Measurements from ENCODE around the gene ZNF385C.

Gene ZNF385C

GRCh38 chr17:42045719-42046118 is 52.6 kb downstream of the ZNF385C start:
- TF ChIP-seq EZH2 (IDR thresholded peaks at IDR 0.05) (no peak), FOXP2 (optimal IDR thresholded peaks at IDR 0.05; ENCODE audit: control extremely low read depth, extremely low read length, insufficient read depth) (no peak), POLR2AphosphoS5 (IDR thresholded peaks at IDR 0.05; ENCODE audit: borderline replicate concordance, low read depth, low read length) (no peak)
- no peak overlapping the region for H3K27ac ChIP-seq
- no peak for DNase-seq (ENCODE audit: low read depth, low spot score)
- H3K4me3 ChIP-seq, result no peak overlapping the region
- H3K36me3 ChIP-seq (ENCODE audit: insufficient read depth, low read length), result no peaks in the 10 kb centered on the region
- H3K9me3 ChIP-seq (ENCODE audit: low read depth, low read length), result no peaks in the 10 kb centered on the region
- H3K9ac ChIP-seq (ENCODE audit: insufficient read length), result no peak overlapping the region

DNA sequence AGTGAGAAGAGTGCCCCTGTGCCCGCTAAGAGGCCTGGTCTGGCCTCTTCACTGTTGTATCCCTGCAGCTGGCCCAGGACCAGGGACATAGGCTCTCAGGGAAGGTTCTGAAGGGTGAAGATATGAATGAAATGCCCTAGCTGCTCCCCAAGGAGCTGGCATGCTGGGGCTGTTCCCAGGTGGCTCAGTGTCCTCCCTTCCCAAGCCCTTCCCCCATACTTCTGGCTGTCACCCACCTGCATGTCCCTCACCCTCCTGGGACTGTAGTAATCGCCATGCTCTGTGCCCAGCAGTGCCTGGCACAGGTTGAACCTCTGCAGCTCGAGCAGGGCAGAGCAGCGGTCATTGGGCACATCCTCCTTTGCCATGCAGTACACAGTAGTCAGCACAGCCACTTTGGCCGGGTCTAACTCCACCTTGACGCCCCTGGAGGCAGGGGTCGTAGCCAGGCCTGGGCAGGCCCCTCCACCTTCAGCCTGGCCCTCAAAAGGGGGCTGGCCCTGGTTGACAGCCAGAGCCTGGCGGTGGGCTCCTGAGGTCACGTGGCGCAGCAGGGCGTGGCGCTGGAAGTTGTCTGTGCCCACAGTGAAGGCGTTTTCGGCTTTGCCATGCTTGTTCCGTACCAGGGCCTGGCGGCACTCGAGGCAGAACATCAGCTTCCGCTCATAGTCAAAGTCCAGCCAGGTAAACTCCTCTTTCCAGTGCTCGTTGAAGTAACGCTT is 55.5 kb downstream of the ZNF385C start:
- no peaks in the 10 kb centered on the region for H3K36me3 ChIP-seq (ENCODE audit: insufficient read depth, low read length)
- no peaks in the 10 kb centered on the region for H3K9me3 ChIP-seq (ENCODE audit: low read depth, low read length)
- H3K27ac ChIP-seq, result no peak overlapping the region
- H3K9ac ChIP-seq (ENCODE audit: insufficient read length), result no peak overlapping the region
- no peak for TF ChIP-seq FOXP2 (optimal IDR thresholded peaks at IDR 0.05; ENCODE audit: control extremely low read depth, extremely low read length, insufficient read depth)
- TF ChIP-seq EZH2 (IDR thresholded peaks at IDR 0.05), result no peak
- no peak for TF ChIP-seq POLR2AphosphoS5 (IDR thresholded peaks at IDR 0.05; ENCODE audit: borderline replicate concordance, low read depth, low read length)
- no peak for DNase-seq (ENCODE audit: low read depth, low spot score)
- H3K4me3 ChIP-seq, result no peak overlapping the region

DNA sequence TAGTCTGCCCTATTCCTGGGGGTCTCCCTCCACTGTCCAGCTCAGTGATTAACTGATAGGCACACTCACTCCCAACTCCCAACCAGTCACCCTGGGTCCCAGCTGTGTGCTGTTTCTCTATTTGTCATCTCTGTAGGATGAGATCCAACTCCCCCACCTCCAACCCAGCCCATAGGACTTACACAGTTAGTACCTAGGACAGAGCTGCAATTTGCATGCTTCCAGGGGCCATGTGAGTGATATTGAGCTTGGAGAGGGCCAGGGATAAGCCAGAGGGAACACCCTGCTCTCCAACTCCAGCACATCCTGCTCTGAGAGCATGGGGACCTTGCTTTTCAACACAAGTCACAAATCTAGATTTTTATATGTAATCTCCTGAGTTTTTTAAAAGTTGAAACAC is 56.7 kb downstream of the ZNF385C start:
- Histone ChIP-seq H3K9me3 (ENCODE audit: low read depth, low read length) (no peaks in the 10 kb centered on the region), H3K4me3 (no peak overlapping the region), H3K27ac (no peak overlapping the region), H3K36me3 (ENCODE audit: insufficient read depth, low read length) (no peaks in the 10 kb centered on the region), H3K9ac (ENCODE audit: insufficient read length) (no peak overlapping the region)
- TF ChIP-seq EZH2 (IDR thresholded peaks at IDR 0.05) (no peak), POLR2AphosphoS5 (IDR thresholded peaks at IDR 0.05; ENCODE audit: borderline replicate concordance, low read depth, low read length) (no peak), FOXP2 (optimal IDR thresholded peaks at IDR 0.05; ENCODE audit: control extremely low read depth, extremely low read length, insufficient read depth) (no peak)
- no peak for DNase-seq (ENCODE audit: low read depth, low spot score)

DNA sequence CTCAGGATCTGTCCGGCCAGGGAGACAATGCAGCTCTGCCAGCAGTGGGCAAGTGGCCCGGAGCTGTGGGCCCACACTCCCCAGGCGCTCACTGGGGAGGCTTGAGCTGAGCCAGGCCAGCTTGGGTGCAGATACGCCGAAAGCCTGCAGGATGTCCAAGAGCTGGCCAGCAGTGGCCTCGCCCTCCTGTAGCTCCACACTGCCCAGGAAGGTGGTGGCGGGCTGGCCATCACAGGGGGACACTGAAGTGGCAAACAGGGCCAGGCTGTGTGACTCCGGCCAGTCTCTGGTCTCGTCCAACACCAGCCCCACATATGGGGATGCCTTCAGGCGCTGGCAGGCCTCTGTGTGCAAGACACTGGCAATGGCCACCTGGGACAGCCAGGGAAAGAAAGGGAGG is 57.5 kb downstream of the ZNF385C start:
- H3K36me3 ChIP-seq (ENCODE audit: insufficient read depth, low read length), result no peaks in the 10 kb centered on the region
- no peak for TF ChIP-seq EZH2 (IDR thresholded peaks at IDR 0.05)
- no peak for TF ChIP-seq FOXP2 (optimal IDR thresholded peaks at IDR 0.05; ENCODE audit: control extremely low read depth, extremely low read length, insufficient read depth)
- no peak for TF ChIP-seq POLR2AphosphoS5 (IDR thresholded peaks at IDR 0.05; ENCODE audit: borderline replicate concordance, low read depth, low read length)
- no peak for DNase-seq (ENCODE audit: low read depth, low spot score)
- H3K9ac ChIP-seq (ENCODE audit: insufficient read length), result no peak overlapping the region
- no peaks in the 10 kb centered on the region for H3K9me3 ChIP-seq (ENCODE audit: low read depth, low read length)
- H3K27ac ChIP-seq, result no peak overlapping the region
- no peak overlapping the region for H3K4me3 ChIP-seq

- no peaks in the 10 kb centered on the region for H3K36me3 ChIP-seq (ENCODE audit: insufficient read depth, low read length)
- DNase-seq (ENCODE audit: low read depth, low spot score), result no peak
- H3K27ac ChIP-seq, result no peak overlapping the region
- no peak overlapping the region for H3K4me3 ChIP-seq
- no peak overlapping the region for H3K9ac ChIP-seq (ENCODE audit: insufficient read length)
- no peak for TF ChIP-seq FOXP2 (optimal IDR thresholded peaks at IDR 0.05; ENCODE audit: control extremely low read depth, extremely low read length, insufficient read depth)
- no peak for TF ChIP-seq EZH2 (IDR thresholded peaks at IDR 0.05)
- TF ChIP-seq POLR2AphosphoS5 (IDR thresholded peaks at IDR 0.05; ENCODE audit: borderline replicate concordance, low read depth, low read length), result no peak
- no peaks in the 10 kb centered on the region for H3K9me3 ChIP-seq (ENCODE audit: low read depth, low read length)
These were observed 58.2 kb downstream of the ZNF385C start for GRCh38 chr17:42039794-42040763.

- Histone ChIP-seq H3K36me3 (ENCODE audit: insufficient read depth, low read length) (no peaks in the 10 kb centered on the region), H3K9me3 (ENCODE audit: low read depth, low read length) (no peaks in the 10 kb centered on the region), H3K4me3 (no peak overlapping the region), H3K9ac (ENCODE audit: insufficient read length) (no peak overlapping the region), H3K27ac (no peak overlapping the region)
- TF ChIP-seq POLR2AphosphoS5 (IDR thresholded peaks at IDR 0.05; ENCODE audit: borderline replicate concordance, low read depth, low read length), result no peak
- no peak for DNase-seq (ENCODE audit: low read depth, low spot score)
These were observed 59.9 kb downstream of the ZNF385C start for GRCh38 chr17:42038221-42038973.

- no peak for DNase-seq (ENCODE audit: low read depth, low spot score)
- Histone ChIP-seq H3K36me3 (ENCODE audit: insufficient read depth, low read length) (no peaks in the 10 kb centered on the region), H3K4me3 (no peak overlapping the region), H3K27ac (no peak overlapping the region), H3K9me3 (ENCODE audit: low read depth, low read length) (no peaks in the 10 kb centered on the region), H3K9ac (ENCODE audit: insufficient read length) (no peak overlapping the region)
- TF ChIP-seq FOXP2 (optimal IDR thresholded peaks at IDR 0.05; ENCODE audit: control extremely low read depth, extremely low read length, insufficient read depth) (no peak), POLR2AphosphoS5 (IDR thresholded peaks at IDR 0.05; ENCODE audit: borderline replicate concordance, low read depth, low read length) (no peak), EZH2 (IDR thresholded peaks at IDR 0.05) (no peak)
These were observed 64.2 kb downstream of the ZNF385C start for GRCh38 chr17:42034059-42034458.

DNA sequence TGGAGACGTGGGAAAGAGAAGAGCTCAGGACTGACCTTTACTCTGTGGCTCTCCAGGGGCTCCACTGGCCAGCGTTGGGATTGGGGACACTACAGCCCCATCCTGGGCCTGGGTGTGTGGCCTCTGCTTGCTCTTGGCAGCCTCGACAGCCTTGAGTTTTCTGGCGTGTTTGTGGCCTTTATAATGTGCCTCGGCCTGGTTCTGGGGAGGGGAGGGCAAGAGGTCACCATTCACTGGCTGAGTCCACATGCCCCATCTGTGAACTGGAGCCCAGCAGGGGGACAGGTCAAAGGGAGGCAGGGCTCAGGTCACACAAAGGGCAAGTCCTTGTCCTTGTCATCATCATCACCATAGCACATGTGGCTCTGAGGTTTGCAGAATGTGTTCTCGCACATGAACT is 66.7 kb downstream of the ZNF385C start:
- Histone ChIP-seq H3K27ac (no peak overlapping the region), H3K4me3 (no peak overlapping the region), H3K9me3 (ENCODE audit: low read depth, low read length) (no peaks in the 10 kb centered on the region), H3K9ac (ENCODE audit: insufficient read length) (no peak overlapping the region), H3K36me3 (ENCODE audit: insufficient read depth, low read length) (no peaks in the 10 kb centered on the region)
- TF ChIP-seq EZH2 (IDR thresholded peaks at IDR 0.05) (no peak), FOXP2 (optimal IDR thresholded peaks at IDR 0.05; ENCODE audit: control extremely low read depth, extremely low read length, insufficient read depth) (no peak), POLR2AphosphoS5 (IDR thresholded peaks at IDR 0.05; ENCODE audit: borderline replicate concordance, low read depth, low read length) (no peak)
- no peak for DNase-seq (ENCODE audit: low read depth, low spot score)
